Pancreas (tissue), 10 donors: ENCODE measurements around the gene LMO1. TPM values are rescaled to one million over a fixed set of nuclear protein-coding genes. Genes with fewer than 3 reads are reported as not detected.

ENCODE experiments used
- ATAC-seq, 4 donors: fragments of 200-7000 bp; cut with Tn5 transposase; one replicate each; pipeline versions ENCODE4 v1.8.0 to v1.9.1; 2020; ENCODE audit warnings: mild to moderate bottlenecking in 4 of 4, moderate library complexity in 4 of 4
- DNase-seq, 6 donors: peaks; one replicate each; pipeline ENCODE4 v3.0.0-alpha.2; 2020
- FAIRE-seq: peaks from 2 replicates; lab custom pipeline; 2012; peaks lifted over from hg19 to GRCh38; lab: Jason Lieb, UNC
- H3K27ac ChIP-seq, 4 donors: fragments of 200-600 bp; sonication (generic); 1 replicate in 3 of 4; 2 replicates in 1 of 4; pipeline versions ENCODE4 v1.5.0 to v1.8.0; 2020
- H3K27me3 ChIP-seq, 4 donors: fragments of 200-600 bp; one replicate each; pipeline ENCODE4 v1.8.0; 2021
- H3K36me3 ChIP-seq, 3 donors: fragments of 200-600 bp; sonication (generic) in 1 of 3; one replicate each; pipeline versions ENCODE4 v1.5.0 to v1.8.0; 2020 to 2021
- H3K4me1 ChIP-seq, 3 donors: fragments of 200-600 bp; one replicate each; pipeline ENCODE4 v1.8.0; 2021
- H3K4me3 ChIP-seq, 4 donors: fragments of 200-600 bp; sonication (generic) in 2 of 4; one replicate each; pipeline versions ENCODE4 v1.5.0 to v1.8.0; 2020 to 2021
- H3K9me3 ChIP-seq, 4 donors: fragments of 200-600 bp; one replicate each; pipeline ENCODE4 v1.8.0; 2021
- CTCF ChIP-seq, 4 donors: fragments of 200-600 bp; sonication (generic) in 3 of 4; IDR thresholded peaks; one replicate each; pipeline versions ENCODE4 v1.5.0 to v1.8.0; 2021; ENCODE audit warnings: antibody characterized with exemption in 4 of 4
- WGBS, 2 donors: extraction: QIAGEN DNeasy Blood & Tissue Kit; methylation state at CpG; one replicate each; pipeline ENCODE4 v1.1.7; 2013; 5-methylcytosine and 5-hydroxymethylcytosine counted together
- intact Hi-C, 3 donors: fragments of 100-400 bp; cut with DNase I; formaldehyde crosslinking; loops; one replicate each; pipeline versions ENCODE4 v1.11.1 to v1.14.2; 2022
- polyA plus RNA-seq, 2 donors: library from polyadenylated mRNA; stranded (reverse); fragments of 200-250 nt; gene quantifications; one replicate each; pipeline ENCODE4 v1.2.3, GENCODE V29; 2013
- total RNA-seq, 6 donors: library from RNA; stranded (reverse); fragmentation: NEBNext Ultra II Directional in 4 of 6; extraction: Animal tissue kit (Norgen Biotek cat#: 25700) in 4 of 6; gene quantifications; one replicate each; pipeline versions ENCODE4 v1.2.1 to v1.2.4, GENCODE V29; 2021 to 2023
- donor health status: healthy with polysubstance abuse.
- donor health status: DM: no; HTN: no; CAD: no; lungs with moderate emphysema.
- donor health status: DM: no; HTN: no; CAD: no.
- donor health status: control.
- donor health status: control.
- donor health status: Bipolar disorder and iron deficiency.
- donor health status: DM: yes; HTN: yes; CAD: no.
- donor health status: DM: no; HTN: no; CAD: no.
- donor health status: DM: no; HTN: no; CAD: no.
- donor health status: DM: yes; HTN: yes; CAD: no.

LMO1 gene
- total and polyA plus RNA-seq, 8 donors, result 0.14 to 6.8 (median 0.61) TPM

DNA sequence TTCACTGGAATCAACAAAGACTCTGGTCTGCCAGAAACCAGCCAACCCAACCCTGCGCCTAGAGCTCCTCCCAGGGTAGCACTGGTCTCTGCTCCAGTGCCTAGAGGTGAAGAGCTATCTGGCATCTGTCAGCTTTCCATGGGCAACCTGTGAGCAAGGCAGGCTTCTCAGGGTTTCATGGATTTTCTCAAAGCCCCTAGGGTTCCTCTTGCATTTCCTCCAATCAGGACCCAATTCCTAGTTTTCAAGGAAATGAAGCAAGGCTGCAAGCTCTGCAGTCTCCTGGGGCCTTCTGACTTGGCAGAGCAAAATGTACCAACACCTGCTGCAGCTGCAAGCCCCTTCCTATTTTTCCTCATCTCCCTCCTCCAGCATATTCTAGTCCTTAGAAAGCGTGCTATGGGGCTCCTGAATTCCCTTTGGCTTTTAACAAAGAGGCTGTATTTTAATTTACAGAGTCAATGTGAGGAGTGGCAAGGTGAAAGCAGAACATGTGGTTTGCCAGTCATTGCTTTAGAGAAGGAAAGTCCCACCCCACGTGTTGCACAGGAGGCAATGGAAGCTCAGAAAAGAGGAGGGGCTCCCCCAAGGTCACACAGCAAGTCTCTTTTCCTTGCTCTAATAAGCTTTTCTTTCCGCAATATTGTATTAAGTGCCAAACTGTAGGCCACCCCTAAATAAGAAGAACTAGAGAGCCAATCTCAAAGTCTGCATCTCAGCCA is 61.9 kb downstream of the LMO1 start:
- DNase-seq (no peak), FAIRE-seq (no peak), ATAC-seq (peak in 1 of 4 donors; percentile 43)
- Histone ChIP-seq H3K9me3 (no peaks in the 10 kb centered on the region), H3K36me3 (no peaks in the 10 kb centered on the region), H3K4me3 (no peak overlapping the region), H3K27ac (no peak overlapping the region), H3K4me1 (peaks cover 0 to 6% (median 3%) of the 10 kb centered on the region in 3 donors), H3K27me3 (no peaks in the 10 kb centered on the region)
- WGBS, 2 donors, result 58% methylated on average over 4 of the region's 4 CpGs
- TF ChIP-seq CTCF (IDR thresholded peaks at IDR 0.05), result no peak
- intact Hi-C loops, result no loop called here

GRCh38 chr11:8199676-8200075 is 64.0 kb downstream of the LMO1 start:
- 60 to 72% methylated on average over 2 of the region's 2 CpGs for WGBS, 2 donors
- no peaks in the 10 kb centered on the region for H3K27me3 ChIP-seq
- FAIRE-seq (no peak), ATAC-seq (no peak), DNase-seq (no peak)
- H3K27ac ChIP-seq, result no peak overlapping the region
- no peak for TF ChIP-seq CTCF (IDR thresholded peaks at IDR 0.05)
- no peak overlapping the region for H3K4me3 ChIP-seq
- intact Hi-C loops, result loop anchor here in 1 of 3 donors (10.0 kb wide), 1 partner anchor 365 kb away; no protein-coding TSS in a partner anchor
- H3K4me1 ChIP-seq, result no peaks in the 10 kb centered on the region
- no peaks in the 10 kb centered on the region for H3K36me3 ChIP-seq
- no peaks in the 10 kb centered on the region for H3K9me3 ChIP-seq

- FAIRE-seq, result no peak
- H3K27me3 ChIP-seq, result no peaks in the 10 kb centered on the region
- no peak for ATAC-seq
- no peak for DNase-seq
- H3K36me3 ChIP-seq, result no peaks in the 10 kb centered on the region
- H3K4me3 ChIP-seq, result no peak overlapping the region
- H3K4me1 ChIP-seq, result no peaks in the 10 kb centered on the region
- no peak overlapping the region for H3K27ac ChIP-seq
- no peaks in the 10 kb centered on the region for H3K9me3 ChIP-seq
- intact Hi-C loops, result loop anchor here in 1 of 3 donors (10.0 kb wide), 1 partner anchor 368 kb away; no protein-coding TSS in a partner anchor
- TF ChIP-seq CTCF (IDR thresholded peaks at IDR 0.05), result no peak
Measured at GRCh38 chr11:8196749-8197148, 66.9 kb downstream of the LMO1 start.

DNA sequence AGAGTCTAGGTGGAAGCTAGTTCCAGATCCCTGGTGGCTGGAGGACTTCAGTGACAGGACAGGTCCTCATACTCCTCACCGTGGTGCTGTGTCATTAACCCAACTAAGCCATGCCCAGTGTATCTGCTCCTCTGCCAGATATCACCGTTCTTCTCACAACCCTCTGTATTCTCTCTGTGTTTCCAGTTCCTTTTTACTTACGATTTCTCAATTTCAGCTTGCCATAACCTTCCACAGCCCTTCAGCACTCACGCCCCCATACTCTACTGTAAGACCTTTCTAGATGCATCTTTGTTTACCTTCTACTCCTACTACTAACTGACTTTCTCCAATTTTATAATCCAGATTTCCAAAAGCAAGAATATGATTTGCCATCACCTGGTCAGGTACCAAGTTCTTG is 68.7 kb downstream of the LMO1 start:
- Histone ChIP-seq H3K27me3 (no peaks in the 10 kb centered on the region), H3K9me3 (no peaks in the 10 kb centered on the region), H3K27ac (no peak overlapping the region), H3K4me3 (no peak overlapping the region), H3K36me3 (no peaks in the 10 kb centered on the region), H3K4me1 (no peaks in the 10 kb centered on the region)
- FAIRE-seq (no peak), DNase-seq (no peak), ATAC-seq (no peak)
- WGBS, 2 donors, result 51 to 55% methylated on average over 4 of the region's 4 CpGs
- intact Hi-C loops, result loop anchor here in 1 of 3 donors (10.0 kb wide), 1 partner anchor 370 kb away; no protein-coding TSS in a partner anchor
- no peak for TF ChIP-seq CTCF (IDR thresholded peaks at IDR 0.05)

GRCh38 chr11:8192896-8193209 is 70.8 kb downstream of the LMO1 start:
- no peaks in the 10 kb centered on the region for H3K9me3 ChIP-seq
- ATAC-seq, result peak; percentile 25 to 48 (median 31)
- FAIRE-seq, result no peak
- no peaks in the 10 kb centered on the region for H3K4me1 ChIP-seq
- intact Hi-C loops, result loop anchor here in 1 of 3 donors (10.0 kb wide), 1 partner anchor 372 kb away; no protein-coding TSS in a partner anchor
- no peaks in the 10 kb centered on the region for H3K27me3 ChIP-seq
- no peaks in the 10 kb centered on the region for H3K36me3 ChIP-seq
- no peak for DNase-seq
- H3K4me3 ChIP-seq, result no peak overlapping the region
- 25 to 39% methylated on average over 5 of the region's 5 CpGs for WGBS, 2 donors
- H3K27ac ChIP-seq, result no peak overlapping the region
- no peak for TF ChIP-seq CTCF (IDR thresholded peaks at IDR 0.05)
